ENCODE data around the gene DAO.
"Not testable (repeated sequence)": the region's sequence is repeated elsewhere in the genome, so short reads cannot be mapped to it uniquely, and the experiment has no call there.

The DAO gene

GRCh38 chr12:108879615-108880254 is at the start of gene DAO:
Gene DAO (plus strand): TSS chr12:108880092. CDS start chr12:108885007, 4,915 bp downstream.
- DNase-seq (ENCODE audit: low read depth in 1 of 2, low spot score in 1 of 2) = no peak

GRCh38 chr12:108831309-108831991 is 48.4 kb upstream of the DAO start:
- no peak for DNase-seq (ENCODE audit: low read depth in 1 of 2, low spot score in 1 of 2)

- DNase-seq (ENCODE audit: low read depth in 1 of 2, low spot score in 1 of 2) = no peak
Observed at GRCh38 chr12:108832208-108832607, 47.7 kb upstream of the DAO start.

- no peak for DNase-seq (ENCODE audit: low read depth in 1 of 2, low spot score in 1 of 2)
Observed at GRCh38 chr12:108832730-108833354, 47.0 kb upstream of the DAO start.

GRCh38 chr12:108833355-108833733 is 46.5 kb upstream of the DAO start:
- DNase-seq (ENCODE audit: low read depth in 1 of 2, low spot score in 1 of 2) = no peak

GRCh38 chr12:108833757-108834472 is 46.0 kb upstream of the DAO start:
- DNase-seq (ENCODE audit: low read depth in 1 of 2, low spot score in 1 of 2) = no peak

GRCh38 chr12:108835860-108836634 is 43.8 kb upstream of the DAO start:
- DNase-seq (ENCODE audit: low read depth in 1 of 2, low spot score in 1 of 2) = no peak

GRCh38 chr12:108837239-108837638 is 42.7 kb upstream of the DAO start:
- DNase-seq (ENCODE audit: low read depth in 1 of 2, low spot score in 1 of 2) = no peak

GRCh38 chr12:108837680-108838079 is 42.2 kb upstream of the DAO start:
- no peak for DNase-seq (ENCODE audit: low read depth in 1 of 2, low spot score in 1 of 2)

GRCh38 chr12:108838194-108839017 is 41.5 kb upstream of the DAO start:
- DNase-seq (ENCODE audit: low read depth in 1 of 2, low spot score in 1 of 2) = peak; percentile 28 to 49

- no peak for DNase-seq (ENCODE audit: low read depth in 1 of 2, low spot score in 1 of 2)
Observed at GRCh38 chr12:108839018-108839889, 40.6 kb upstream of the DAO start.

- no peak for DNase-seq (ENCODE audit: low read depth in 1 of 2, low spot score in 1 of 2)
Observed at GRCh38 chr12:108839890-108840230, 40.0 kb upstream of the DAO start.

- no peak for DNase-seq (ENCODE audit: low read depth in 1 of 2, low spot score in 1 of 2)
Observed at GRCh38 chr12:108840605-108841332, 39.1 kb upstream of the DAO start.

- DNase-seq (ENCODE audit: low read depth in 1 of 2, low spot score in 1 of 2) = not testable (repeated sequence)
Observed at GRCh38 chr12:108841825-108842224, 38.1 kb upstream of the DAO start.

- DNase-seq (ENCODE audit: low read depth in 1 of 2, low spot score in 1 of 2) = no peak
Observed at GRCh38 chr12:108842361-108842760, 37.5 kb upstream of the DAO start.

GRCh38 chr12:108843187-108843586 is 36.7 kb upstream of the DAO start:
- DNase-seq (ENCODE audit: low read depth in 1 of 2, low spot score in 1 of 2) = no peak

- no peak for DNase-seq (ENCODE audit: low read depth in 1 of 2, low spot score in 1 of 2)
Observed at GRCh38 chr12:108845696-108846095, 34.2 kb upstream of the DAO start.

- DNase-seq (ENCODE audit: low read depth in 1 of 2, low spot score in 1 of 2) = no peak
Observed at GRCh38 chr12:108846290-108846701, 33.6 kb upstream of the DAO start.

- DNase-seq (ENCODE audit: low read depth in 1 of 2, low spot score in 1 of 2) = no peak
Observed at GRCh38 chr12:108847705-108848104, 32.2 kb upstream of the DAO start.
